ENCODE data around the gene CGN. TPM values are rescaled to one million over a fixed set of nuclear protein-coding genes. Genes with fewer than 3 reads are reported as not detected.
A peak's percentile ranks its signal among the peaks of the same experiment; 100 is the strongest.
"Not testable (repeated sequence)": the region's sequence is repeated elsewhere in the genome, so short reads cannot be mapped to it uniquely, and the experiment has no call there.

CGN gene
- polyA plus RNA-seq, 3 donors from 2014 or later, result 0.87 TPM; not detected in 2

GRCh38 chr1:151520359-151520758, 9.2 kb downstream of the CGN start:
- DNase-seq, result no peak
- Mint-ChIP-seq H3K4me1 (no peaks in the 10 kb centered on the region), H3K27me3 (ENCODE audit: low read depth in 3 of 3) (peaks cover 0 to 8% (median 5%) of the 10 kb centered on the region in 3 donors), H3K9me3 (no peaks in the 10 kb centered on the region), H3K4me3 (no peak overlapping the region), H3K36me3 (no peaks in the 10 kb centered on the region), H3K27ac (no peak overlapping the region)

- H3K27ac Mint-ChIP-seq; H3K4me3 Mint-ChIP-seq; H3K9me3 Mint-ChIP-seq; H3K36me3 Mint-ChIP-seq; H3K4me1 Mint-ChIP-seq; H3K27me3 Mint-ChIP-seq (ENCODE audit: low read depth in 3 of 3); DNase-seq: not testable (repeated sequence)
Measured at GRCh38 chr1:151522427-151522826, 11.2 kb downstream of the CGN start.

- Mint-ChIP-seq H3K4me3 (no peak overlapping the region), H3K27me3 (ENCODE audit: low read depth in 3 of 3) (peaks cover 0 to 6% (median 5%) of the 10 kb centered on the region in 3 donors)
Measured at GRCh38 chr1:151523326-151523725, 12.1 kb downstream of the CGN start.

GRCh38 chr1:151524736-151525135, 13.5 kb downstream of the CGN start:
- Mint-ChIP-seq H3K9me3 (no peaks in the 10 kb centered on the region), H3K36me3 (no peaks in the 10 kb centered on the region), H3K27ac (no peak overlapping the region), H3K4me3 (no peak overlapping the region), H3K27me3 (ENCODE audit: low read depth in 3 of 3) (peaks cover 4 to 6% (median 5%) of the 10 kb centered on the region in 3 donors), H3K4me1 (no peaks in the 10 kb centered on the region)
- DNase-seq, result no peak

More at GRCh38 chr1:151523326-151523725, 12.1 kb downstream of the CGN start:
- no peaks in the 10 kb centered on the region for H3K36me3 Mint-ChIP-seq
- H3K4me1 Mint-ChIP-seq, result no peaks in the 10 kb centered on the region
- no peaks in the 10 kb centered on the region for H3K9me3 Mint-ChIP-seq
- no peak for DNase-seq
- H3K27ac Mint-ChIP-seq, result no peak overlapping the region

- Mint-ChIP-seq H3K4me1 (no peaks in the 10 kb centered on the region), H3K4me3 (no peak overlapping the region), H3K27me3 (ENCODE audit: low read depth in 3 of 3) (peaks cover 4 to 6% (median 5%) of the 10 kb centered on the region in 3 donors), H3K36me3 (no peaks in the 10 kb centered on the region), H3K27ac (no peak overlapping the region), H3K9me3 (no peaks in the 10 kb centered on the region)
- DNase-seq, result no peak
Measured at GRCh38 chr1:151526735-151527525, 15.7 kb downstream of the CGN start.

- Mint-ChIP-seq H3K9me3 (no peaks in the 10 kb centered on the region), H3K4me3 (no peak overlapping the region), H3K4me1 (no peaks in the 10 kb centered on the region), H3K36me3 (no peaks in the 10 kb centered on the region), H3K27me3 (ENCODE audit: low read depth in 3 of 3) (peaks cover 2 to 5% (median 4%) of the 10 kb centered on the region in 3 donors), H3K27ac (no peak overlapping the region)
- no peak for DNase-seq
Measured at GRCh38 chr1:151529211-151529702, 18.1 kb downstream of the CGN start.

GRCh38 chr1:151529781-151530180, 18.6 kb downstream of the CGN start:
- no peak overlapping the region for H3K4me3 Mint-ChIP-seq
- no peak overlapping the region for H3K27ac Mint-ChIP-seq
- H3K27me3 Mint-ChIP-seq (ENCODE audit: low read depth in 3 of 3), result peaks cover 0 to 5% (median 4%) of the 10 kb centered on the region in 3 donors

GRCh38 chr1:151530461-151530860, 19.3 kb downstream of the CGN start:
- H3K36me3 Mint-ChIP-seq, result no peaks in the 10 kb centered on the region
- peaks cover 0 to 6% (median 4%) of the 10 kb centered on the region in 3 donors for H3K27me3 Mint-ChIP-seq (ENCODE audit: low read depth in 3 of 3)
- DNase-seq, result no peak
- no peak overlapping the region for H3K27ac Mint-ChIP-seq
- no peaks in the 10 kb centered on the region for H3K4me1 Mint-ChIP-seq
- H3K4me3 Mint-ChIP-seq, result no peak overlapping the region
- H3K9me3 Mint-ChIP-seq, result no peaks in the 10 kb centered on the region

More at GRCh38 chr1:151529781-151530180, 18.6 kb downstream of the CGN start:
- Mint-ChIP-seq H3K9me3 (no peaks in the 10 kb centered on the region), H3K36me3 (no peaks in the 10 kb centered on the region), H3K4me1 (no peaks in the 10 kb centered on the region)
- DNase-seq, result no peak

- Mint-ChIP-seq H3K9me3 (no peaks in the 10 kb centered on the region), H3K27me3 (ENCODE audit: low read depth in 3 of 3) (peaks cover 0 to 8% (median 4%) of the 10 kb centered on the region in 3 donors), H3K36me3 (no peaks in the 10 kb centered on the region), H3K27ac (no peak overlapping the region), H3K4me1 (no peaks in the 10 kb centered on the region), H3K4me3 (no peak overlapping the region)
- no peak for DNase-seq
Measured at GRCh38 chr1:151533870-151534269, 22.7 kb downstream of the CGN start.

GRCh38 chr1:151534662-151535278, 23.6 kb downstream of the CGN start:
- H3K4me1 Mint-ChIP-seq, result peaks cover 1 to 3% of the 10 kb centered on the region in 2 donors
- peaks cover 0 to 8% (median 0%) of the 10 kb centered on the region in 3 donors for H3K27me3 Mint-ChIP-seq (ENCODE audit: low read depth in 3 of 3)
- no peak overlapping the region for H3K27ac Mint-ChIP-seq
- no peaks in the 10 kb centered on the region for H3K9me3 Mint-ChIP-seq
- peak; percentile 39 to 56 (median 44) for DNase-seq
- H3K36me3 Mint-ChIP-seq, result no peaks in the 10 kb centered on the region
- H3K4me3 Mint-ChIP-seq, result no peak overlapping the region

GRCh38 chr1:151535326-151536271, 24.4 kb downstream of the CGN start:
- no peaks in the 10 kb centered on the region for H3K36me3 Mint-ChIP-seq
- no peaks in the 10 kb centered on the region for H3K9me3 Mint-ChIP-seq
- DNase-seq, result no peak
- peaks cover 10 to 11% of the 10 kb centered on the region in 2 donors for H3K4me1 Mint-ChIP-seq
- peaks cover 0 to 8% (median 6%) of the 10 kb centered on the region in 3 donors for H3K27me3 Mint-ChIP-seq (ENCODE audit: low read depth in 3 of 3)
- no peak overlapping the region for H3K27ac Mint-ChIP-seq
- H3K4me3 Mint-ChIP-seq, result no peak overlapping the region

GRCh38 chr1:151536499-151536898, 25.3 kb downstream of the CGN start:
- Mint-ChIP-seq H3K4me1 (peaks cover 19 to 20% of the 10 kb centered on the region in 2 donors), H3K27ac (no peak overlapping the region), H3K27me3 (ENCODE audit: low read depth in 3 of 3) (peaks cover 0 to 10% (median 6%) of the 10 kb centered on the region in 3 donors), H3K36me3 (no peaks in the 10 kb centered on the region), H3K4me3 (no peak overlapping the region), H3K9me3 (no peaks in the 10 kb centered on the region)
- no peak for DNase-seq

- peaks cover 22 to 24% of the 10 kb centered on the region in 2 donors for H3K4me1 Mint-ChIP-seq
- H3K36me3 Mint-ChIP-seq, result no peaks in the 10 kb centered on the region
- no peak overlapping the region for H3K4me3 Mint-ChIP-seq
- peaks cover 0 to 10% (median 3%) of the 10 kb centered on the region in 3 donors for H3K27me3 Mint-ChIP-seq (ENCODE audit: low read depth in 3 of 3)
- DNase-seq, result no peak
- no peak overlapping the region for H3K27ac Mint-ChIP-seq
- H3K9me3 Mint-ChIP-seq, result no peaks in the 10 kb centered on the region
Measured at GRCh38 chr1:151537112-151537511, 25.9 kb downstream of the CGN start.
